Activated T-cell treated with anti-CD3 and anti-CD28 coated beads, Interleukin-2, amount 50 U/mL, for 4 hours (primary cell): Measurements from ENCODE around the gene LAMB1. TPM values are rescaled to one million over a fixed set of nuclear protein-coding genes. Genes with fewer than 3 reads are reported as not detected.

Experiments used
- ATAC-seq, 2 donors: fragments of 200-7000 bp; cut with Tn5 transposase; one replicate each; pipeline ENCODE4 v1.10.0; 2021
- DNase-seq: peaks from one replicate; pipeline ENCODE4 v3.0.0-alpha.2; 2020
- H3K27me3 Mint-ChIP-seq: one replicate; pipeline ENCODE4 v1.8.0; 2021; ENCODE audit warnings: low read depth, mixed read lengths
- H3K36me3 Mint-ChIP-seq: one replicate; pipeline ENCODE4 v1.8.0; 2022; ENCODE audit warnings: mixed read lengths; ENCODE audit not compliant: insufficient read depth
- H3K4me1 Mint-ChIP-seq: one replicate; pipeline ENCODE4 v1.8.0; 2021; ENCODE audit warnings: low read depth, mixed read lengths
- H3K4me3 Mint-ChIP-seq: one replicate; pipeline ENCODE4 v1.8.0; 2021; ENCODE audit warnings: mild to moderate bottlenecking, moderate library complexity, mixed read lengths
- H3K9me3 Mint-ChIP-seq: one replicate; pipeline ENCODE4 v1.8.0; 2021; ENCODE audit warnings: mixed read lengths
- total RNA-seq, 3 donors: library from RNA; stranded (reverse); gene quantifications; one replicate each; pipeline ENCODE4 v1.2.1, GENCODE V29; 2021

LAMB1 gene
- total RNA-seq, 3 donors from 2014 or later, result 0.26 to 0.46 (median 0.30) TPM

DNA sequence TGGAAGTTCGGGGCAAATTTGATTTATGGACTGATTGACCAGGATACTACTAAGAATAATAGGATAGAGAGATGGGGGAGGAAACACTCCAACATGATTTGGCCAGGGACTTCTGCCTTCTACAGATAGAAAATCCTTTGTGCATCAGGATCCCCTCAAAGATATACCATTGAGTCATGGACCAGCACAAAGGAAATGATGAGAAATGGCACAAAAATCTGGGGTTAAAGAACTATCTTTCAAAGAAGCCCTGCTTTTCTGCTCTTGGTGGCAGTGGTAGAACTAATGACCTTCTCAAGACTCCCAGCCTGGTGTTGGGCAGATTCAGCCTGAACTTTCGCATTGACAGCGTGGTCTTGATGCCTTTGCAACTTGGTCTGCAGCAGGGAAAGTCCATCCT is 27.6 kb upstream of the LAMB1 start:
- H3K4me1 Mint-ChIP-seq, result no peaks in the 10 kb centered on the region
- H3K9me3 Mint-ChIP-seq, result no peaks in the 10 kb centered on the region
- H3K4me3 Mint-ChIP-seq, result no peak overlapping the region
- DNase-seq (no peak), ATAC-seq (no peak)
- H3K36me3 Mint-ChIP-seq, result no peaks in the 10 kb centered on the region
- H3K27me3 Mint-ChIP-seq, result peaks cover 4% of the 10 kb centered on the region

DNA sequence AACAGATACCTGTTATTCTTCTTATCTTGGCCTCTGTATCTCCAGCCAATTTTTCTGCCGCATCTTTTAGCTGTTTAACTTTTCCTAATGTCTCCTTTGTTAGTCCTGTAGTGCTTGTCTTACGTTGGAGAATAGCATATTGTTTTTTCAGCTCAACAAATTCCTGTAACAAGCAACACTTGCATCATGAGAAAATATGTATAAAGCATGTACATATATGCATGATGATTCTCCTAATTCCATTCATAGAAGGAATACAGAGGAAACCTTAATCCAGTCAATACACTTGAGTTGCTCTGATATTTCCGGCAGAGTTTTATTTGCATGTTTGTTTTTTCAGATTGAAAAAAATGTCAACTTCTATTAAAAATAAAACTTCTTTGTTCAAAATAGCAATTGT is 26.1 kb upstream of the LAMB1 start:
- ATAC-seq (no peak), DNase-seq (no peak)
- Mint-ChIP-seq H3K4me1 (no peaks in the 10 kb centered on the region), H3K4me3 (no peak overlapping the region), H3K36me3 (no peaks in the 10 kb centered on the region), H3K9me3 (no peaks in the 10 kb centered on the region), H3K27me3 (peaks cover 10% of the 10 kb centered on the region)

DNA sequence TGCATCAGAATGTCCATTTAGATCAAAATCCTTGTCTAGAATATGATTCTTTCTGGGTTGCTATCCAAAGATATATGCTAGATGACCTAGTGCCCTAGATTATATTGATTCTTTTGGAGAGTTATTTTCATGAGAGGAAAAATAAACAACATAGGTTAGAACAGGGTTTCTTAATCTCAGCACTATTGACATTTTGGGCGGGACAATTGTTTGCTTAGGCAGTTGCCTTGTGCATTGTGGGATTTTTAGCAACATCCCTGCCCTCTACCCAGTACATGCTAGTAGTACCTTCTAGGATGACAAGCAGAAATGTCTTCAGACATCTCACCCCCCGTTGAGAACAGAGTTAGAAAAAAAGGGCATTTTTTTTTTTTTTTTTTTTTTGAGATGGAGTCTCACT is 25.1 kb upstream of the LAMB1 start:
- H3K36me3 Mint-ChIP-seq, result no peaks in the 10 kb centered on the region
- DNase-seq, result no peak
- no peak for ATAC-seq
- H3K9me3 Mint-ChIP-seq, result no peaks in the 10 kb centered on the region
- peaks cover 8% of the 10 kb centered on the region for H3K27me3 Mint-ChIP-seq
- H3K4me1 Mint-ChIP-seq, result no peaks in the 10 kb centered on the region
- H3K4me3 Mint-ChIP-seq, result no peak overlapping the region

DNA sequence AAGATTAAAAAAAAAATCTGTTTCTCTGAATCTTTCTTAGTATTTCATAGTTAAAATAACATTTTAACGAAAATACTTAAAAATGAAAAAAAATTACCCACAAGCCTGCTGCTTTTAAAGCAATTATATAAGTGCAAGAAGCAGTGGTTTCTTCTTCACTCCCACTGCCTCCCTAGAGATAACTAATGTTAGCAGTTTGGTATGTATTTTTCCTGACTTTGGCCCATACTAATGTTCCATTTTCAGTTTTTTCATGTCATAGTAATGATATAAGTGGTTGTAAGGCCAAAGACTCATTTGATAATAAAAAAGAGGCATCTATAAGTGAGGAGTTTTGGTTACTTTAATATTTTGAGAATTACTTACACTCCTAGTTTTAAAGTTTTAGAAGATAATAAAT is 24.3 kb upstream of the LAMB1 start:
- Mint-ChIP-seq H3K4me3 (no peak overlapping the region), H3K36me3 (no peaks in the 10 kb centered on the region), H3K27me3 (peaks cover 8% of the 10 kb centered on the region), H3K9me3 (no peaks in the 10 kb centered on the region), H3K4me1 (no peaks in the 10 kb centered on the region)
- ATAC-seq (no peak), DNase-seq (no peak)

DNA sequence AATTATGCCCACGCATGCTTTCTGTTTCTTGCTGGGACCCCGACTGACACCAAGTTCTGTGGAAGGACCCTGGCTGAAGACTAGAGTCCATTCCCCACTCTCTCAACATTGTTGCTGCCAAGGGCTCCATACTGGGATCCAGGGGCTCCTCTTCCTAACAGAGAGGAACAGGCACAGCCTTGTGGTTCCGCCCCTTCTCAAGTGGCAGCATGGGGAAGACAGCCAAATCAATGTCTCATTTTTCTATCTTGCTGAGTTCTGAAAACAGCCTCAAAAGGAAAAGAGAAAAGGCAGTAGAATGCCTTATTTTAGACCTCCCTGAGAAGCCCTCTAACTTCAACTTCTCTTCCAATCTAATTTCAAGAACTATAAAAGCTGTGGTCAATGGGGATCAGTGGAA is 23.7 kb upstream of the LAMB1 start:
- H3K4me1 Mint-ChIP-seq, result no peaks in the 10 kb centered on the region
- ATAC-seq, result no peak

DNA sequence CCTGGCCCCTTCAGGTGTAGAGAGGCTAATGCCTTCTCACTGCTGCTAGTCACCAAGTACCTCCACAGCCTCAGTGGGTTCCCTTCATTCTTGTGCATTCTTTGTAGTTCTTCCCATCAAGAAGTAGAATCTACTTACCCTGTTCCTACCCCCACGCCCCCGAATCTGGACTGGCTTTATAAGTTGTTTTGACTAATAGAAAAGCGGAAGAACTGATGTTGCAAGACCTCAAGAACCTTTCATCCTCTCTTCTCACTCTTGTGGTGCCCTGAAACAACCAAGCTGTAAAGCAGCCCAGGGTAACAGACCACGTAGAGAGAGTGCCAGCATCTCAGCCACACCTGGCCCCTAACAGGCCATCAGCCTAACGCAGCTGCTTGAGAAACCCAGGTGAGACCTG is 23.2 kb upstream of the LAMB1 start:
- no peaks in the 10 kb centered on the region for H3K4me1 Mint-ChIP-seq
- no peak for ATAC-seq
- H3K9me3 Mint-ChIP-seq, result no peaks in the 10 kb centered on the region
- H3K27me3 Mint-ChIP-seq, result peaks cover 8% of the 10 kb centered on the region
- no peak for DNase-seq
- H3K4me3 Mint-ChIP-seq, result no peak overlapping the region
- H3K36me3 Mint-ChIP-seq, result no peaks in the 10 kb centered on the region

More for the DNA sequence above, 23.7 kb upstream of the LAMB1 start:
- Mint-ChIP-seq H3K4me3 (no peak overlapping the region), H3K27me3 (peaks cover 8% of the 10 kb centered on the region), H3K36me3 (no peaks in the 10 kb centered on the region), H3K9me3 (no peaks in the 10 kb centered on the region)
- no peak for DNase-seq

DNA sequence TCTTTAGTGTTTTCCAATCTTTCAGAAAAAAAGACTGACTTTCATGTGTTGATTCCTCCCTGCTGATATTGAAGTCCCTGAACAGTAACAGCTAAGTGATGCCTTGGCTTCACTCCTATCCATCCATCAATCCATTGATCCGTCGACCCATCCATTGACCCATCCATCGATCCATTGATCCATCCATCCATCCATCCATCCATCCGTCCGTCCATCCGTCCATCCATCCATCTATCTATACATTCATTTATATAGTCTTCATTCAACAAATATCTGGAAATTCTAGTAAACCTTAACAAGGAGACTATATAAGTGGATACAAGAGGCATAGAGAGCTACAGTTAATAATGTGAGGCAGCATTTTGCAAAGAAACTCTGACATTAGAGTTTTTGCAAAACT is 21.6 kb upstream of the LAMB1 start:
- ATAC-seq (no peak), DNase-seq (no peak)
- H3K9me3 Mint-ChIP-seq, result no peaks in the 10 kb centered on the region
- no peak overlapping the region for H3K4me3 Mint-ChIP-seq
- H3K36me3 Mint-ChIP-seq, result no peaks in the 10 kb centered on the region
- no peaks in the 10 kb centered on the region for H3K4me1 Mint-ChIP-seq
- peaks cover 10% of the 10 kb centered on the region for H3K27me3 Mint-ChIP-seq

DNA sequence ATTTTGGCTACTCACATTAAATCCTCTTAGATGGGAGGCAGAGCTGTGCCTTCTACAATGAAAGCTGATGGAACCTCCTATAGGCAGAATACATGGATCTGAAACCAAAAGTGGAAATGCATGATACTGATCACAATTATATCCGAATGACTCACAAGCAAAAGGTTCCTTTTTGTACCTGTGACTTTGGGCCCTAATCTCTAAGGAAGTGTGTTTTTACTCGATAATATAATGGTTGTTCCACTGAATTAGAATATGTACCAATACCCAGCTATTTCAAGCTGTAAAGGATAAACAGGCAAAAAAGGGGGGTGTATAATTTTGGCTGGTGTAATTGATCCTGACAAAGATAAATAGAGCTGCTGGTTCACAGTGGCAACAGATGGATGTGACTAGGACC is 17.6 kb upstream of the LAMB1 start:
- ATAC-seq (no peak), DNase-seq (no peak)
- H3K36me3 Mint-ChIP-seq, result no peaks in the 10 kb centered on the region
- no peaks in the 10 kb centered on the region for H3K9me3 Mint-ChIP-seq
- peaks cover 21% of the 10 kb centered on the region for H3K27me3 Mint-ChIP-seq
- no peak overlapping the region for H3K4me3 Mint-ChIP-seq
- no peaks in the 10 kb centered on the region for H3K4me1 Mint-ChIP-seq

DNA sequence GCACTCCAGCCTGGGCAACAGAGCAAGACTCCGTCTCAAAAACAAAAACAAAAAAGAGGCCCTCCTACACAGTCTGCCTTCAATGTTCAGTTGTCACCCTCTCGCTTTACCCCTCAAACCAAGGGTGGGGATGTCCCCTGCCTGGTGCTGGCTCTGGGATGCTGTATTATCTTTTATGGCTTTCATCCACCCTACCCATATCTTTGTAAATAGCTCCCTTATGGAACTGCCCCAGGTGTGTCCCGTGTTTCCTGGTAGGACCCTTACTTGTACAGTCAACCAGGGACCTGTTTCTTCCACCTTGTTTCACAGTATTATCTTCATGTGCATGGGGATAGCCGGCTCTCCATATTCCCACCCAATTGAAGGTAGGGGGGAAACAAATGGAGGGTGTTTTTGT is 15.7 kb upstream of the LAMB1 start:
- Mint-ChIP-seq H3K27me3 (peaks cover 15% of the 10 kb centered on the region), H3K4me1 (no peaks in the 10 kb centered on the region), H3K9me3 (no peaks in the 10 kb centered on the region), H3K4me3 (no peak overlapping the region), H3K36me3 (no peaks in the 10 kb centered on the region)
- ATAC-seq (no peak), DNase-seq (no peak)

DNA sequence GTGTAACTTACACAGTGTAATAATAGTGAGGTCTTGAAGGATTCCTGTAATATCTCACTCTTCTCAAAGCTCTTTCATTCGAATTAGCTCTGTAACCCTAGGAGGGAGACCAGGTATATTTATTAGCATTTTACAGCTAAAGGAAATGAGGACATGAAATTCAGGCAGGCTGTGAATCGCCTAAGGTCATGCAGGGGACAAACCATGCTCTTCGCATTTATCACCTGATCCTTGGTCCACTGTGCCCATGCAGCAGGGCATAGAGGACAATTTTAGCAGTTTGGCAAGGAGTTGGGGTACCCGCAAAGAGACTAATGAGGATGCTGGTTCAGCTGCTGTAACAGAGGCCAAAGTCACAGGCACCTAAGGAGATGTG is 14.8 kb upstream of the LAMB1 start:
- Mint-ChIP-seq H3K4me1 (no peaks in the 10 kb centered on the region), H3K4me3 (no peak overlapping the region), H3K9me3 (no peaks in the 10 kb centered on the region), H3K27me3 (peaks cover 17% of the 10 kb centered on the region), H3K36me3 (no peaks in the 10 kb centered on the region)
- ATAC-seq, result no peak
- DNase-seq, result no peak

DNA sequence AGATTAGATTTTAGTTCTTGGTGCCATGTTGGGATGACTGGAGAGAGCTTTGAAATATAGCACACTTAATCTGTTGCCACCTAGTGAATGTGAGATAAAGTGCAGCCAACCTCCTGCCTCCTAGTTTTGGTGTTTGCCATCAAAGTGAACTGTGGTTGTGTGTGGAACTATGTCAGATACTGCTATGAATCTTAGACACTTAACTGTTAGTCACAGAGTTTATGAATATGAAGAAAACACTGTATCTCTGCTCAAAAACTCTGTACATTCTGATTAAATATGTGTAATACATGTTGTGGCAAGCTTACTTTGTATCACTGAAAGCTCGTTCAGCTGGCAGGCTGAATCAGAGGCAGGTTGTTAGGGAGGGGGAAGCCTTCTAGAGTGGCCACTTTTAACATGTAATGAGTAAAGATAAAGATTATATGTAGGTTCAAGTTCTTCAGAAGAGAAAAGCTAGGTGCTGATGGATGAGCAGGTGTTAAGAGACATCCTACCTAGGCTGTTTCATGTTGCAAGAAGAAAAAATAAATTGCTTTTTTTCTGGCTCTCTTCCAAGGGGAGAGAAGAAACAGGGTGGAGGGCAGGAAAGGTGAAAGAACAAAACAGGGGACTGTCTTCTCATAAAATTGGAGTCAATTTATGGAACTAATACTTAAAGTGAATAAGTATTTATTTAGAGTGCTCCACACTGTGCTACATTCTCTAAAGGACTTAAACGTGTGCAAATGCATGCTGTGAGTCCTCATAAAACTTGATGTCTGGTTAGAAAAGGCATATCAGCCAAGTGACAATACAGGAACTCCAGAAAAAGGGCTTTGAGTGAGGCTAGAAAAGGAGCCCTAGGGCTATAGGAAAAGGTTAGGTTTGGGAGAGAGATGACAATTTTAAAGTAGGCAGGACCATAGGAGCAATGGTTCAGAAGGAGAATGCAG is 14.1 kb upstream of the LAMB1 start:
- no peaks in the 10 kb centered on the region for H3K4me1 Mint-ChIP-seq
- H3K4me3 Mint-ChIP-seq, result no peak overlapping the region
- H3K27me3 Mint-ChIP-seq, result peaks cover 20% of the 10 kb centered on the region

DNA sequence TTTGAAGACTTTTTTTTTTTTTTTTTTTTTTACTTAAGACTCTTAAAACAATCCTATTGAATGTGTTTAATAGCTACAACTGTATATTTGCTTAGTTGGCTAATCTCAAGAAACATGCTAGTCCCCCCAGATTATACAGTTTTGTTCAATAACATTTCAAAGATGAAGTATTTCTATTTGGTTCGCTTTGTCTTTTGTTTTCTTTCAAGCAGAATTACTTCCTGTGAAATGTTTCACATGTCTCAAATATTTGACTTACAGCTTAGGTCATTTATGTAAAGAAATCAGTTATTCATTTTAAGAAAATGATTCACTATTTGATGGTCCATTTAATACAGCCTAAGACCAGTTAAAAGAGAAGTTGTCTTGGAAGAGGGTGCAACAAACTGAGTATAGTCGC is 12.8 kb upstream of the LAMB1 start:
- ATAC-seq (no peak), DNase-seq (no peak)
- H3K9me3 Mint-ChIP-seq, result no peaks in the 10 kb centered on the region
- H3K27me3 Mint-ChIP-seq, result peaks cover 19% of the 10 kb centered on the region
- no peak overlapping the region for H3K4me3 Mint-ChIP-seq
- H3K4me1 Mint-ChIP-seq, result no peaks in the 10 kb centered on the region
- no peaks in the 10 kb centered on the region for H3K36me3 Mint-ChIP-seq

More for the DNA sequence above, 14.1 kb upstream of the LAMB1 start:
- Mint-ChIP-seq H3K9me3 (no peaks in the 10 kb centered on the region), H3K36me3 (no peaks in the 10 kb centered on the region)
- DNase-seq, result no peak
- peak; percentile 84 to 90 for ATAC-seq

DNA sequence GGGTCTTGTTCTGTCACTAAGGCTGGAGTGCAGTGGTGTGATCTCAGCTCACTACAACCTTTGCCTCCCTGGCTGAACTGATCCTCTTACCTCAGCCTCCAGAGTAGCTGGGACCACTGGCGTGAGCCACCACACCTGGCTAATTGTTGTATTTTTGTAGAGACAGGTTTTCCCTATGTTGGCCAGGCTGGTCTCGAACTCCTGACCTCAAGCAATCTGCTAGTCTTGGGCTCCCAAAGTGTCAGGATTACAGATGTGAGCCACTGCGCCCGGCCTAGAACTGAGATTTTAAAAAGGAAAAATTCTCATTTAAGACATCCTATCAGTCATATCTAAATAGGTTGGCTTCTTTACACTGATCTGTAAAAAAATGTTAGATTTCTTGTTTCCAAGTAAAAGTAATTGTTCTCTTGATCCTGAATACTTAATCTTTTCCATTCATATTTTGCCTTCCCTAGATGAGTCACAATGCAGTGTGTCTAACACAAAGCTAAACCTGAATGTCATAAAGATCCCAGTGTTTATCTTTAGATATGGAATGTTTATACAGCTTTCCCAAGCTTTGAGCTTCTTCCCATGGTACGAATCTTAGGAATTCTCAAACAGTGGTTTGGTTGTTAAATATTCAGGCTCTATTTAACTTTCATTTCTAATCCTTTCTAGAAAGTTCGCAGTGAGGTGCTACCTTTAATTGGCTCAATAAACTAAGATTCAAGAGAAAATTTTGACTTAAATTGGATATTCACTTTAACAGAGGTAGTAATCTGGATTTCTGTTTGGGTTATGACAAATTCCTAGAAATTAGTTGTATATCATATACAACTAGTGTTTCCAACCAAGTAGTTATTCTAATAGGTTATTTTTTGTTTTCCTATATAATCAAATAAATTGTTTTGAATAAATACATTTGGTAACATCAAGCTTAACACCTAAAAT is 12.1 kb upstream of the LAMB1 start:
- Mint-ChIP-seq H3K27me3 (peaks cover 18% of the 10 kb centered on the region), H3K4me1 (no peaks in the 10 kb centered on the region), H3K36me3 (no peaks in the 10 kb centered on the region), H3K9me3 (no peaks in the 10 kb centered on the region), H3K4me3 (no peak overlapping the region)
- ATAC-seq (no peak), DNase-seq (no peak)

DNA sequence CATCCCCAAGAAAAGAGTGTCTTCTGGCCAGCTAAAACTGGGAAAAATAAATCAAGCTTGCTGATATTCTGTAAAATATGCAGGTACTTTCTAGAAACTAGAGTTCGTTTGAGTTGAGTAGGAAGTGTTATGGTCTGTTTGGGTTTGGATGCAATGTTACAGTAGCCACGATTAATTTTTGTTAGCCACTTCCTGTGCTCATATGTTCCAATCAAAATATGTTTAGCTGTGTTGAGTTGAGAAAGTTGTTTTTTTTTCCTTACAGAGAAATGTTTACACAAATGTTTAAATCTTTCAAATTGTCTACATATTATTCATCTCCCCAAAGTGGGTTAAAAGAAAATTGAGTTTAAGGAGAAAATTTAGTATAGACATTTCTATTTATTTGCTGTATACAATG is 11.3 kb upstream of the LAMB1 start:
- H3K4me1 Mint-ChIP-seq, result no peaks in the 10 kb centered on the region
- ATAC-seq (no peak), DNase-seq (no peak)
- H3K4me3 Mint-ChIP-seq, result no peak overlapping the region
- H3K27me3 Mint-ChIP-seq, result peaks cover 15% of the 10 kb centered on the region
- no peaks in the 10 kb centered on the region for H3K9me3 Mint-ChIP-seq
- H3K36me3 Mint-ChIP-seq, result no peaks in the 10 kb centered on the region
